Measurements from ENCODE around the gene CCDC196.

Gene CCDC196

GRCh38 chr14:66530526-66530925, 44.4 kb downstream of the CCDC196 start:
- Histone ChIP-seq H3K27me3 (ENCODE audit: control insufficient read depth, low read length) (no peaks in the 10 kb centered on the region), H3K27ac (ENCODE audit: low read depth, low read length) (no peak overlapping the region), H3K36me3 (ENCODE audit: control insufficient read depth, low read length) (no peaks in the 10 kb centered on the region), H3K79me2 (ENCODE audit: control insufficient read depth, low read length) (peaks cover 98% of the 10 kb centered on the region), H3K4me3 (ENCODE audit: low read length) (no peak overlapping the region), H3K4me1 (ENCODE audit: control insufficient read depth, low read length) (peaks cover 24% of the 10 kb centered on the region), H3K9me2 (replicated peaks; ENCODE audit: control insufficient read depth, low read length) (no peaks in the 10 kb centered on the region), H4K20me1 (ENCODE audit: control insufficient read depth, insufficient read depth, low read depth, low read length) (no peaks in the 10 kb centered on the region; the same call in 1 of the 2 replicates), H3K4me2 (ENCODE audit: low read length) (no peak overlapping the region), H3F3A (ENCODE audit: control insufficient read depth, insufficient read depth) (no peaks in the 10 kb centered on the region), H3K9me3 (ENCODE audit: control insufficient read depth, insufficient read depth, low read length) (no peaks in the 10 kb centered on the region)
- TF ChIP-seq CTCF (IDR thresholded peaks at IDR 0.05; ENCODE audit: low read depth, low read length, poor library complexity, severe bottlenecking), result no peak

- Histone ChIP-seq H3K79me2 (ENCODE audit: control insufficient read depth, low read length) (peaks cover 96% of the 10 kb centered on the region), H3K4me2 (ENCODE audit: low read length) (no peak overlapping the region)
- TF ChIP-seq EZH2phosphoT487 (IDR thresholded peaks at IDR 0.05; ENCODE audit: borderline replicate concordance, low read length), result no peak
- TF ChIP-seq CTCF (IDR thresholded peaks at IDR 0.05; ENCODE audit: low read depth, low read length, poor library complexity, severe bottlenecking), result no peak
Observed at GRCh38 chr14:66539034-66539433, 52.9 kb downstream of the CCDC196 start.

GRCh38 chr14:66540038-66540437, 53.9 kb downstream of the CCDC196 start:
- Histone ChIP-seq H3K4me1 (ENCODE audit: control insufficient read depth, low read length) (peaks cover 5% of the 10 kb centered on the region), H3F3A (ENCODE audit: control insufficient read depth, insufficient read depth) (no peaks in the 10 kb centered on the region), H3K4me3 (ENCODE audit: low read length) (no peak overlapping the region), H3K9me3 (ENCODE audit: control insufficient read depth, insufficient read depth, low read length) (no peaks in the 10 kb centered on the region), H3K27ac (ENCODE audit: low read depth, low read length) (no peak overlapping the region), H3K9me2 (replicated peaks; ENCODE audit: control insufficient read depth, low read length) (no peaks in the 10 kb centered on the region), H4K20me1 (ENCODE audit: control insufficient read depth, insufficient read depth, low read depth, low read length) (no peaks in the 10 kb centered on the region), H3K79me2 (ENCODE audit: control insufficient read depth, low read length) (peaks cover 91% of the 10 kb centered on the region), H3K4me2 (ENCODE audit: low read length) (no peak overlapping the region), H3K27me3 (ENCODE audit: control insufficient read depth, low read length) (no peaks in the 10 kb centered on the region), H3K36me3 (ENCODE audit: control insufficient read depth, low read length) (no peaks in the 10 kb centered on the region)
- TF ChIP-seq CTCF (IDR thresholded peaks at IDR 0.05; ENCODE audit: low read depth, low read length, poor library complexity, severe bottlenecking), result no peak

More at GRCh38 chr14:66539034-66539433, 52.9 kb downstream of the CCDC196 start:
- Histone ChIP-seq H3K27ac (ENCODE audit: low read depth, low read length) (no peak overlapping the region), H3K4me3 (ENCODE audit: low read length) (no peak overlapping the region), H4K20me1 (ENCODE audit: control insufficient read depth, insufficient read depth, low read depth, low read length) (no peaks in the 10 kb centered on the region), H3K36me3 (ENCODE audit: control insufficient read depth, low read length) (no peaks in the 10 kb centered on the region), H3K27me3 (ENCODE audit: control insufficient read depth, low read length) (no peaks in the 10 kb centered on the region), H3K4me1 (ENCODE audit: control insufficient read depth, low read length) (peaks cover 5% of the 10 kb centered on the region), H3K9me3 (ENCODE audit: control insufficient read depth, insufficient read depth, low read length) (no peaks in the 10 kb centered on the region), H3K9me2 (replicated peaks; ENCODE audit: control insufficient read depth, low read length) (no peaks in the 10 kb centered on the region), H3F3A (ENCODE audit: control insufficient read depth, insufficient read depth) (no peaks in the 10 kb centered on the region)

DNA sequence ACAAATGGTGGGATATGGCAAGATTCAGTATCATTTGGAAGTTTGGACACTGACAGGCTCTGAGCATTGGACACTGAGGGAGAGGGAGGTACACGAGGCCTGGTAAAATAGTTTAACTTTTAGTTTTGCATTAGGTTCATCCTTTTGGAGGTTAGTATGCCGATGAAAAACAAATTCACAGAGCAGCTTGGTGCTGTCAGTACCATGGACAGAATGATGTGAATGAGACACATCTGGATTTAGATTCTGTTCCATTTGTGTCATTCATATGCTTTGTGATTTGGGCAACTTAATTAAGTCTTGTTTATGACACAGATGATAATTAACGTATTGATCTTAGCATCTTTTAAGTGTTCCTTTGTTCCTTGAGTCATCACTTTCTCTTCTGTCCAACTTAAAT, 55.5 kb downstream of the CCDC196 start:
- Histone ChIP-seq H3K4me3 (ENCODE audit: low read length) (no peak overlapping the region), H3K36me3 (ENCODE audit: control insufficient read depth, low read length) (no peaks in the 10 kb centered on the region), H3K9me3 (ENCODE audit: control insufficient read depth, insufficient read depth, low read length) (no peaks in the 10 kb centered on the region), H3K79me2 (ENCODE audit: control insufficient read depth, low read length) (peaks cover 76% of the 10 kb centered on the region), H4K20me1 (ENCODE audit: control insufficient read depth, insufficient read depth, low read depth, low read length) (no peaks in the 10 kb centered on the region), H3K27me3 (ENCODE audit: control insufficient read depth, low read length) (no peaks in the 10 kb centered on the region), H3K27ac (ENCODE audit: low read depth, low read length) (no peak overlapping the region), H3F3A (ENCODE audit: control insufficient read depth, insufficient read depth) (no peaks in the 10 kb centered on the region), H3K4me1 (ENCODE audit: control insufficient read depth, low read length) (peaks cover 5% of the 10 kb centered on the region), H3K9me2 (replicated peaks; ENCODE audit: control insufficient read depth, low read length) (no peaks in the 10 kb centered on the region), H3K4me2 (ENCODE audit: low read length) (no peak overlapping the region)
- TF ChIP-seq EZH2phosphoT487 (IDR thresholded peaks at IDR 0.05; ENCODE audit: borderline replicate concordance, low read length) (no peak), CTCF (IDR thresholded peaks at IDR 0.05; ENCODE audit: low read depth, low read length, poor library complexity, severe bottlenecking) (no peak)
